Calu3 (cell line): Measurements from ENCODE around the gene TMEM165. TPM values are rescaled to one million over a fixed set of nuclear protein-coding genes. Genes with fewer than 3 reads are reported as not detected.

Experiments
- BruUV-seq: library from RNA; stranded (reverse); fragments of 400-500 nt; replicated peaks from 2 replicates; lab custom pipeline; 2021; lab: Mats Ljungman, UMichigan
- CTCF ChIA-PET: fragments of 300-600 bp; sonication (Branson Sonifier 250); formaldehyde crosslinking; loops from one replicate; lab custom pipeline; 2022; ENCODE audit warnings: antibody characterized with exemption; lab: Charles Lee
- DNase-seq: peaks from one replicate; pipeline ENCODE4 v3.0.0; 2022
- H3K27ac Mint-ChIP-seq: one replicate; pipeline ENCODE4 v1.8.0; 2022; ENCODE audit warnings: mixed read lengths; ENCODE audit not compliant: unreplicated experiment
- H3K27me3 Mint-ChIP-seq: one replicate; pipeline ENCODE4 v1.8.0; 2022; ENCODE audit warnings: mixed read lengths; ENCODE audit not compliant: unreplicated experiment
- H3K36me3 Mint-ChIP-seq: one replicate; pipeline ENCODE4 v1.8.0; 2022; ENCODE audit warnings: mild to moderate bottlenecking, moderate library complexity, mixed read lengths; ENCODE audit not compliant: insufficient read depth, unreplicated experiment
- H3K4me1 Mint-ChIP-seq: one replicate; pipeline ENCODE4 v1.8.0; 2022; ENCODE audit warnings: mild to moderate bottlenecking, low read depth, mixed read lengths; ENCODE audit not compliant: unreplicated experiment
- H3K4me3 Mint-ChIP-seq: one replicate; pipeline ENCODE4 v1.8.0; 2022; ENCODE audit warnings: mild to moderate bottlenecking, low read depth, moderate library complexity, mixed read lengths; ENCODE audit not compliant: unreplicated experiment
- H3K9me3 Mint-ChIP-seq: one replicate; pipeline ENCODE4 v1.8.0; 2022; ENCODE audit warnings: low read depth, mixed read lengths; ENCODE audit not compliant: unreplicated experiment
- CTCF ChIP-seq: fragments of 200-600 bp; IDR thresholded peaks from one replicate; pipeline ENCODE4 v1.8.0; 2022; ENCODE audit warnings: antibody characterized with exemption; ENCODE audit not compliant: unreplicated experiment
- intact Hi-C: fragments of 100-400 bp; cut with micrococcal nuclease; formaldehyde crosslinking; loops from one replicate; pipeline ENCODE4 v1.10.0; 2022; ENCODE audit not compliant: unreplicated experiment
- total RNA-seq: library from RNA; stranded (reverse); gene quantifications from 2 replicates; pipeline ENCODE4 v1.2.3, GENCODE V29; 2022

The TMEM165 gene
- total RNA-seq, 1 experiment from 2014 or later: 96.6 TPM

GRCh38 chr4:55406545-55406944, 10.8 kb downstream of the TMEM165 start:
- CTCF ChIA-PET: no interaction called here
- Mint-ChIP-seq H3K27ac (no peak overlapping the region), H3K27me3 (no peaks in the 10 kb centered on the region), H3K4me3 (no peak overlapping the region), H3K4me1 (peaks cover 25% of the 10 kb centered on the region), H3K9me3 (no peaks in the 10 kb centered on the region), H3K36me3 (peaks cover 25% of the 10 kb centered on the region)
- intact Hi-C loops: no loop called here
- no peak for DNase-seq
- BruUV-seq: no TSS peak
- TF ChIP-seq CTCF: no peak

- no TSS peak for BruUV-seq
- intact Hi-C loops: no loop called here
- DNase-seq: no peak
- Mint-ChIP-seq H3K36me3 (peaks cover 25% of the 10 kb centered on the region), H3K27me3 (no peaks in the 10 kb centered on the region), H3K9me3 (no peaks in the 10 kb centered on the region), H3K4me3 (no peak overlapping the region), H3K27ac (no peak overlapping the region), H3K4me1 (peaks cover 25% of the 10 kb centered on the region)
- no peak for TF ChIP-seq CTCF
- CTCF ChIA-PET: no interaction called here
These were observed 11.4 kb downstream of the TMEM165 start for GRCh38 chr4:55407119-55407518.

DNA sequence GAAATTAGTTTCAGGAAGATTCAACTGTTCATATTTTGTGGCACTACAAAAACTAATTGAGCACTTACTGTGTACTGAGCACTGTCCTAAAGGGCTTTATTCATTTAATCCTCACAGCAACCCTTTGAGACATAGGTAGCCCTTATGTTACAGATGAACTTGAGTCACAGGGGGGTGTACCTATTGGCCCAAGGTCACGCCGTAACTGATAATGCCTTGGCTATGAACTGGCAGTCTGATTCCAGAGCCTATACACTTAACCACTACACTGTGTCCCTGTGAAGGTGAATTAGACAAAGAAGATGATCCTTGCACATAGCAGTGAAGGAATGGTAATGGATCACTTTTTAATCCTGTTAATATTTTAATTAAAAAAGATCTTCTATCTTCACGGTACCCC, 12.0 kb downstream of the TMEM165 start:
- intact Hi-C loops: no loop called here
- Mint-ChIP-seq H3K27ac (no peak overlapping the region), H3K36me3 (peaks cover 25% of the 10 kb centered on the region), H3K4me3 (no peak overlapping the region), H3K4me1 (peaks cover 25% of the 10 kb centered on the region), H3K27me3 (no peaks in the 10 kb centered on the region), H3K9me3 (no peaks in the 10 kb centered on the region)
- CTCF ChIA-PET: no interaction called here
- DNase-seq: no peak
- no TSS peak for BruUV-seq
- no peak for TF ChIP-seq CTCF

DNA sequence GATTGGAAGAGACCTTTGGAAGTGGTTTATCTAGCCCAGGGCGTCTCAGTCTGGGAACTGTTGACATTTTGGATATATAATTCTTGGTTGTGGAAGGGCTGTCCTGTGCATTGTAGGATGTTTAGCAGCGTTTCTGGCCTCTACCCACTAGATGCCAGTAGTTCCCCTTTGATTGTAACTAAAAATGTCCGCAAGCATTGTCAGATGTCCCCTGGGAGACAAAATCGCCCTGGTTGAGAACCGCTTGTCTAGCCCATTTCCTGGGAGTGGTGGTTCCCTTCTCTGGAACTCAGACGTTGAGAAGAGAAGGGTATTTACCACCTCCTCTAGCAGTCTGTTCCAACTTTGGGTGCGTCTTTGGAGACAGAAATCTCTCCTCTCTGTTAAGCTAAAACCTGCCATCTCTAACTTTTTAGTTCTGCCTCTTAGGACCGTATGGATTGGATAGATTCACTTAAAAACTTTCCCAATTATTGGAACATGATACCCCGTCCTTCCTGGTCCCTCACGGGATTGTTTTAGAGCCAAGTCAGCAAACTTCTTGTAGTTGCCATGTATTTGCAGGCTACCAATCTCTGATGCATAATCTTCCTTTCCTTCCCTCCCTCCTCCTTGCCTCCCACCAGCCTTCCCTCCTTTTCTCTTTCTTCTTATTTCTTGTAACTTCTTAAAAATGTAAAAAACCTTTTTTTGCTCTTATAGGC, 13.9 kb downstream of the TMEM165 start:
- CTCF ChIA-PET: no interaction called here
- H3K9me3 Mint-ChIP-seq: no peaks in the 10 kb centered on the region
- no peak for TF ChIP-seq CTCF
- DNase-seq: no peak
- H3K36me3 Mint-ChIP-seq: peaks cover 20% of the 10 kb centered on the region
- no peak overlapping the region for H3K4me3 Mint-ChIP-seq
- H3K27ac Mint-ChIP-seq: peak overlapping the region; percentile 23
- BruUV-seq: no TSS peak
- H3K27me3 Mint-ChIP-seq: no peaks in the 10 kb centered on the region
- peaks cover 25% of the 10 kb centered on the region for H3K4me1 Mint-ChIP-seq
- intact Hi-C loops: no loop called here
